Esophagus mucosa (tissue), 1 donor: ENCODE data around the gene TST. TPM values are rescaled to one million over a fixed set of nuclear protein-coding genes. Genes with fewer than 3 reads are reported as not detected.

Source experiments
- ATAC-seq: fragments of 200-7000 bp; cut with Tn5 transposase; one replicate; pipeline ENCODE4 v1.9.1; 2020
- total RNA-seq: library from RNA; stranded (reverse); gene quantifications from one replicate; pipeline ENCODE4 v1.2.4, GENCODE V29; 2023
- donor health status: DM: yes; HTN: yes; CAD: no.

The TST gene
- total RNA-seq, 1 donor from 2014 or later: 83.2 TPM

DNA sequence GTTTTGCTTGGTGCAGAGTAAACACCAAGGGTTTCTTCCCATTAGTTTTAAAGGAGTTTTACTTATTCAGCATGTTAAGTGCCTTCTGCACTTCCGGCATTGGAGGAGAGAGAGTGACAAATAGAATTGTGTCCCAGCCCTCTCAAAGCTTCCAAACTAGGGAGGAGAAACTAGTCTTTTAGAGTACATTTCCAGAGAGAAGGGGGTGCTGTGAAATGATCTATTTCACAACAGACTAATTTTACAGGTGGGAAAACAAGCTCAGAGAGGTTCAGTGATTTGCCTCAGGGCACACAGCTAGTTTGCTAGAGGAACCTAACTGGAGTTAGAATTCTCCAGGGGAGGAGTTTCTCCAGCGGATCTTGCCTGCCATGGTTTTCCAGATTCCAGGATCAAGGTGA is 12.9 kb upstream of the TST start:
- peak; percentile 53 for ATAC-seq

GRCh38 chr22:37030560-37031281 is 11.5 kb upstream of the TST start:
- ATAC-seq: no peak

GRCh38 chr22:37028692-37029674 is 9.7 kb upstream of the TST start:
- no peak for ATAC-seq

GRCh38 chr22:37027556-37027955 is 8.3 kb upstream of the TST start:
- ATAC-seq: no peak

GRCh38 chr22:37026325-37026724 is 7.1 kb upstream of the TST start:
- peak; percentile 37 for ATAC-seq

- ATAC-seq: no peak
Measured at GRCh38 chr22:37025500-37026070, 6.3 kb upstream of the TST start.

DNA sequence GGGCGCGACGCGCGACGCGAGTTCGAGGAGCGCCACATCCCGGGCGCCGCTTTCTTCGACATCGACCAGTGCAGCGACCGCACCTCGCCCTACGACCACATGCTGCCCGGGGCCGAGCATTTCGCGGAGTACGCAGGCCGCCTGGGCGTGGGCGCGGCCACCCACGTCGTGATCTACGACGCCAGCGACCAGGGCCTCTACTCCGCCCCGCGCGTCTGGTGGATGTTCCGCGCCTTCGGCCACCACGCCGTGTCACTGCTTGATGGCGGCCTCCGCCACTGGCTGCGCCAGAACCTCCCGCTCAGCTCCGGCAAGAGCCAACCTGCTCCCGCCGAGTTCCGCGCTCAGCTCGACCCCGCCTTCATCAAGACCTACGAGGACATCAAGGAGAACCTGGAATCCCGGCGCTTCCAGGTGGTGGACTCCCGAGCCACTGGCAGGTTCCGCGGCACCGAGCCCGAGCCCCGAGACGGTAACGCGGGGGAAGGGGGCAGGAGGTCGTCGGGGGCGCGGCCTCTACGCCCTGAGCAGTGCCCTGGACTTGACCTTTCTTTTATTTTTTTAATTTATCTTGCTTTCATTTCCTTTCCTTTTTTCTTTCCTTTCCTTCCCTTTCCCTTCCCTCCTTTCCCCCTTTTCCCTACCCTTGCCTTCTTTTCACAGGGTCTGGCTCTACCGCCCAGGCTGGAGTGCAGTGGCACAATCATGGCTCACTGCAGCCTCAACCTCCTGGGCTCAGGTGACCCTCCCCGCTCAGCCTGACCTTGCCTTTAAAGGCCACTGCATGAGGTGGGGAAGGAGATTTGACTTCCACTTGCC is 5.3 kb upstream of the TST start:
- no peak for ATAC-seq

DNA sequence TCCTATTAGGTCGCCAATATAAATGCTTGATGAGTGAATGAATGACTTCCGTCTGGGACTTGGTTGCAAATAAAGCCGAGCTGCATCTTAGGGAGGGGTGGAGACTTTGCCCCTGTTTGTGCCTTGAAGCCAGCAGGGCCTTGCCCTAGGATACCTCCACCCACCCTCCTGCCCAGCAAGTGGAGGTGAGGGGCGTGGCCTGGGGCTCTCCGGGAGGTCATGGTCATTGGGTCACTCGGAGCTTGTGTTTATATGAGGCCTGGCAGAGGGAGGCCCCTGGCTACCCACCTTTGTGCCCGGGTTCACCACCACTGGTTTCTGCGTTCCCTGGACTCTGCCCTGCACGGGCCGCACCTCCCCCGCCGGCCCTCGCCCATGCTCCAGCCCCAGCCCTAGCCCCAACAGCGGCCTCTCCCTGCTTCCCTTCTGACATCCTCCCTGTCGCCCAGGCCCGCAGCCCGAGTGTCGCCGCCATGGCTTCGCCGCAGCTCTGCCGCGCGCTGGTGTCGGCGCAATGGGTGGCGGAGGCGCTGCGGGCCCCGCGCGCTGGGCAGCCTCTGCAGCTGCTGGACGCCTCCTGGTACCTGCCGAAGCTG is 4.6 kb upstream of the TST start:
- no peak for ATAC-seq

DNA sequence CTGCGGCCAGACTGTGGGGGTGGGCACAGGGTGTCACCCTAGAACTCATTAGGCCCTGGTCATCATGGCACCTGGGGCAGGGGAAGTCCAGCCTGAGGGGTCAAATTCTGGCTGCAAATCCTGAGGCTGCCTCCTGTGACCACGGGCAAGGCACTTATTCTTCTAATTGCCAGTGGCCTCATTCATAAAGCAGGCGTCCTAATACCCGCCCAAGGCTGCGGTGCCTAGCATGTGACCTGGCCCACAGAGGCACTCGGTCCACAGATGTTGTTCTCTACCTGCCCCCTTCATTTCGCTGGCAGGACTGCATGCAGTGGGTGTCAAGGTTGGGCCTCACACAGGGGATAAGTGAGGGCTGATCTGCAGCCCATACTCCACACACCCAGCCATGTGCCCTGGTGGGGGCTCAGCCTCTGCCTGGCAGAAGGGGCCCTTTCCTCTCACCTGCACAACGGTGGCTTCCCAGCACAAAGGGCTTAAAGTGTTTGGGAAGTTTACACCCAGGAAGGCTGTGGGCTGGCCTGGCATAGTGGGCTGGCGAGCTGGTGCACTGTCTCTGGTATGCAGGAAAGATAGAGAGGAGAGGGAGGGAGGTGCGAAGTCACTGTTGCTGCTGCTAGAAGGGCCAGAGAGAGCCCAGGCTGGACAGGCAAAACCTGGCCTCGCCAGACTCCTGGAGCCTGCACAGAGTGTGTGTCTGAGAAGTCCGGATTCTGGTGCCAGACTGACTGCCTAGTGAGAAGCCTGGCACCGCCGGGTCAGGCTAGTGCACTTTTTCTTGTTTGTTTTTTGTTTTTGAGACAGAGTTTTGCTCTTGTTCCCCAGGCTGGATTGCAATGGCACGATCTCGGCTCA is 3.5 kb upstream of the TST start:
- ATAC-seq: no peak

DNA sequence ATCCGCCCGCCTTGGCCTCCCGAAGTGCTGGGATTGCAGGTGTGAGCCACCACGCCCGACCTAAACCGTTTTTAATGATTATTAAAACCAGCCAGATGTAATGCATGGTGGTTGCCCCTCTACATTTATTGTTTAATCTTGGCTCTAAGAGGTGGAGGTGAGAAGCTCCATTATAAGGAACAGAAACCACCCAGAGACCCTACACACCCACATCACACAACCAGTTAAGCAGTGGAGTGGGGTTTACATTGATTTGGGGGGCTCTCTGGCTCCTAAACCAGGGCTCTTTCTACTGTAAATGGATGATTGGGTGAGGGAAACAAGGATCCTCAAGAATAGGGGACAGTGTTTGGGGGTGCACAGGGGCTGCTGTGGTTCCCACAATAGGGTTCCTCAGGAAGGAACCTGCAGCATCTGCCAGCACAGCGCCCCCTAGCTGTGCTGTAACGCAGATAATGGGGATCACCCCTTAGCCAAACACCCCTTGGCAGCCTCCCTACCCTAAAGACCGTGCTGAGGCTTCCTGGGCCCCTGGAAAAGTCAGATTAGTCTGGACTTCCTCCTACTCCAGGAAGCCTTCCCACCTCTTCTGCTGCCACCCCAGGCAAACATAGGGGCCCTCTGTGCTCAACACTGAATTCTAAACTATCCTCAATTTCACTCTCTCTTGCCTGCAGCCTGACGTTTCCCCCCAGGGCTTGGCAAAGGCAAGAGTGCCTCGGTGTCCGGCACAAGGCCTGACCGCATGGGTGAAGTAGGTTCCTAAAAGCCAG is 2.6 kb upstream of the TST start:
- no peak for ATAC-seq

GRCh38 chr22:37021041-37021440 is 1.8 kb upstream of the TST start:
- ATAC-seq: no peak

DNA sequence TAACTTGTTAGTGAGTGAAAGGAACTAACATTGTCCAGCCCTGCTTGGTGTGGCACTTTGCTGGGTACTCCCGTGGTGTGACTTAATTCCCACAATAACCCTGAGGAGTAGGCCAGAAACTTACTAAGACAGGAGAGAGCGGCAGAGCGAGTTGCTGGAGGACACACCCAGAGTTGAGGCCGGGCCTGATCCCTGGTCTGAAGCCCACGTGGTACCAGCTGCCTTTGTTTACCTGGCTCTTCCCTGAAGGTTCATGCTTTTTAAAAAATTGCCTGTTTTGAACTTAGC is 889 bp upstream of the TST start:
- peak; percentile 76 for ATAC-seq

DNA sequence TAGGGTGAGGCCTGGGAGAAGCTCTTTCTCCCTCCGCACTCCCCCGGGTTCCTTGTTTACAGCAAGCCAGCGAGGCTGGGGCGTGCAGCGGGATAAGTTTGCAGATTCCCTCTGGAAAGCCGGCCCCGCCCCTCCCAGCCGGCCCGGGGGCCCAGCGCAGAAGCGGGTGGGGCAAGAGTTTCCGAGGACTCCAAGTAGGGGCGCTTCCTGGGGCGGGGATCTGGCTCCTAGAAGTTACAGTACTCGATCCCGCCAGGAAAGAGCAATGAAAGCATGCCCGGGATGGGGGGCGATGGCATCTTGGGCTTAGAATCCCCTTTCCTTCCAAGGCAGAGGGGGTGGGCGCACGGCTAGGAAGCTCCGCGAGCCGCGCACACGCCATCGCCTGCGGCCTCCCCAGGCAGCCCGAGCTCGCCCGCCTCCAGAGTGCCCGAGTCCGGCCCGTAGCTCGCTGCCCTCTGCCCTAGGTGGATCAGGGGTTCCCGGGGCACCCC is 385 bp downstream of the TST start:
- ATAC-seq: peak; percentile 1

- ATAC-seq: peak; percentile 18
Measured at GRCh38 chr22:37018086-37018814, 997 bp downstream of the TST start.

- ATAC-seq: no peak
Measured at GRCh38 chr22:37017356-37017755, 1.9 kb downstream of the TST start.

DNA sequence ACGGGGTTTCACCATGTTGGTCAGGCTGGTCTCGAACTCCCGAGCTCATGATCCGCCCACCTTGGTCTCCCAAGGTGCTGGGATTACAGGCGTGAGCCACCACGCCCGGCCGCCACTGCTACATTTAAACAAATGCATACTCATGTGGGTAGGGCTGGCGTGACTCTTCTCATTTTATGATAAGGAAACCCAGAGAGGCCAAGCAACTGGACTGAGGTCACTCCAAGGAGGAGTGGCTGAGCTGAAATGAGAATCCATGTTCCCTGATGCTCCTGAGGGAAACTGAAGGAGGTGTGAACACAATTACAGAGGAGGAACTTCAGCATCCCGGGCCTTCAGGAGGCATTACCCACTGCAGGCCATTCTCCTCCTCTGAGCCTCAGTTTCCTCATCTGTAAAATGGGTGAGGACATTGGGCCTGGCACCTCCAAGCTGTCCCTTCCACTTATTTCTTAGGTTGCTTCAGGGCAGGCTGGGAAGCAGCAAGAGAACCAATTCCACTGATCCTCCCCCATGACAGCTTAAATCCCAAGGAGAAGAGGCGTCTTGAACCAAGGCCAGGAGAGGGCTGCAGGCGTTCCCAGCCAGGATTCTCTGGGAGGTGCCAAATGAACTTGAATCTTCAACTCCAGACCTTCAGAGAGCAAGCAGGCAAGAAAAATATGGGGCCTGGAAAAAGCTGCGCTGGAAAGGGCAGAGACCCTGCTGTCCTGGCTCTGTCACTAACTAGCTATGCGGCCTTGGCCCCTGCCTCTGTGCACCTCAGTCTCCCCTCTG is 2.9 kb downstream of the TST start:
- no peak for ATAC-seq

DNA sequence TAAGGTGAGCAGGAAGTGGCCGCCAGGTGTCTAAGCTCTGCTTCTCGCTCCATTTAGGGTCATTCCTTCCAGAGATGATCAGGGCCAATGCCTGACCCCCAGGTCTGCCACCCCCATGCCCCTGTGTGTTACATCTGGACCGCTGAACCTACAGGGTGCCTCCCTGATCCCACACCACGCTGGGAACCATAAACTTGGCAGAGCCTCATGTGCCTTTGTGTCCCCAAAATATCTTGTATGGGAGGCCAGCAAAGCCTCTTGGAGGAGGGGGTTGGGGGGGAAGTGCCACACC is 3.7 kb downstream of the TST start:
- no peak for ATAC-seq

DNA sequence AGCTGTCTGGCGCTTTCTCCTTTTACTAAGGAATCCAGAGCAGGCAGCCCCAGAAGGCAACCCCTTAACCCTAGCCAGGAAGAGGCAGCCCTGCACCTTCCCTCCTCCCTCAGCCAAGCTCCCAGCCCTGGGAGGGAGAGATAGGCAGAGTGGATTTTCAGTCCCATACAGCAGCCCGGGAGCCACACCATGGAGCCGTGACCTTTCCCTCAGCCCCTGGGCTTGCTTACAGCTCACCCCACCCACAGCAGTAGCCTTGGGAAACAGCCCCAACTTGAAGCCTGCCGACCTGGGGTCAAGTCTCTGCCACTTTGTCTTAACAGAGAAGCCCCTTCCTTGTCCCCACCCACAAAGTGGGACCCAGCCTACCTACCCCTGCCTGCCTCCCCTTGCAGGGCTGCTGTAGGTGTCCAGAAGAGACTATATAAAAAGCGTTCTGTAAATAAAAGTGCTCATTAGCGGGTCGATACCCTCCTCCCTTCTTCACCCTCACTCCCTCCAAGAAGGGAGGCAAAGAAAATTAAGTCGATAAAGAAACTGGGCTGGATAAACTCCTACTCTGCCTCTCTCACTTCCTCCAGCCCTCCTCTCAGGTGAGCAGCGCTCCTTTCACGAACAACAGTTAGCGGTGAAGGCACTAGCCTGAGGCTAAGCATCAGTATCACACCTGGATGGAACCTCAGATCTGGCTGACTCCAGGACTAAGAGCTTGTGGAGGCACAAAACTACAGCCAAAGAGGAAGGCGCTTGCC is 4.2 kb downstream of the TST start:
- no peak for ATAC-seq
